K562 (cell line): ENCODE measurements around the gene OLFML2A. TPM values are rescaled to one million over a fixed set of nuclear protein-coding genes. Genes with fewer than 3 reads are reported as not detected.

Experiments
- ARHGAP35 ChIP-seq: fragments of 450-650 bp; IDR thresholded peaks from 2 replicates; pipeline ENCODE4 v1.6.1; 2018; ENCODE audit not compliant: partially characterized antibody
- ATF3 ChIP-seq, 2 experiments: fragments of 450-650 bp in 1 of 2; sonication (generic) in 1 of 2; formaldehyde crosslinking in 1 of 2; IDR thresholded peaks in 1 of 2; conservative IDR thresholded peaks in 1 of 2; 2 replicates each; pipeline versions ENCODE4 v1.6.1 to v1.8.1; 2016 to 2023; ENCODE audit warnings: mild to moderate bottlenecking in 2 of 2, moderate library complexity in 2 of 2, inconsistent platforms in 1 of 2, missing genetic modification reagents in 1 of 2
- C11orf30 ChIP-seq: fragments of 450-650 bp; IDR thresholded peaks from 2 replicates; pipeline ENCODE4 v1.6.1; 2016; ENCODE audit warnings: low read depth, mild to moderate bottlenecking
- CTCF ChIP-seq, 3 experiments: IDR thresholded peaks in 2 of 3; conservative IDR thresholded peaks in 1 of 3; 2 replicates each; pipeline ENCODE4 v1.5.1; 2011 to 2012; ENCODE audit warnings: low read length in 3 of 3, mild to moderate bottlenecking in 3 of 3, control low read depth in 2 of 3, improper control_type of control experiment in 1 of 3, inconsistent platforms in 1 of 3, low read depth in 1 of 3, mixed read lengths in 1 of 3, moderate library complexity in 1 of 3; ENCODE audit not compliant: insufficient read depth in 2 of 3
- EHMT2 ChIP-seq: fragments of 450-650 bp; IDR thresholded peaks from 2 replicates; pipeline ENCODE4 v1.6.1; 2018; ENCODE audit warnings: antibody characterized with exemption
- LCOR ChIP-seq: sonication (generic); formaldehyde crosslinking; IDR thresholded peaks from 2 replicates; pipeline ENCODE4 v1.8.0; 2022; ENCODE audit warnings: mild to moderate bottlenecking, missing genetic modification reagents
- MBD1 ChIP-seq: fragments of 250-450 bp; sonication (Bioruptor Pico); IDR thresholded peaks from 2 replicates; pipeline ENCODE4 v1.8.0; 2022; ENCODE audit warnings: inconsistent platforms
- PBX2 ChIP-seq, 2 experiments: IDR thresholded peaks in 1 of 2; conservative IDR thresholded peaks in 1 of 2; 2 replicates each; pipeline ENCODE4 v1.6.1; 2016; ENCODE audit warnings: low read depth in 2 of 2, mild to moderate bottlenecking in 1 of 2, missing compliant biosample characterization in 1 of 2, missing genetic modification characterization in 1 of 2, moderate library complexity in 1 of 2
- POLR2G ChIP-seq: fragments of 200-400 bp; formaldehyde crosslinking; IDR thresholded peaks from 2 replicates; pipeline ENCODE4 v1.6.1; 2017; ENCODE audit warnings: low read depth, mild to moderate bottlenecking, antibody characterized with exemption, low read length, moderate library complexity
- RBFOX2 ChIP-seq: fragments of 200-400 bp; formaldehyde crosslinking; IDR thresholded peaks from 2 replicates; pipeline ENCODE4 v1.6.1; 2017; ENCODE audit warnings: low read depth, mild to moderate bottlenecking, low read length, moderate library complexity
- TAL1 ChIP-seq: fragments of 450-650 bp; IDR thresholded peaks from 2 replicates; pipeline ENCODE4 v1.6.1; 2016; ENCODE audit warnings: mild to moderate bottlenecking
- THRA ChIP-seq: fragments of 450-650 bp; IDR thresholded peaks from 2 replicates; pipeline ENCODE4 v1.6.1; 2017; ENCODE audit warnings: mild to moderate bottlenecking, moderate library complexity
- THRAP3 ChIP-seq: fragments of 450-650 bp; IDR thresholded peaks from 2 replicates; pipeline ENCODE4 v1.6.1; 2016; ENCODE audit warnings: mild to moderate bottlenecking, inconsistent platforms, borderline replicate concordance
- ZBTB43 ChIP-seq: sonication (generic); formaldehyde crosslinking; IDR thresholded peaks from 2 replicates; pipeline ENCODE4 v1.8.0; 2023; ENCODE audit warnings: mild to moderate bottlenecking, missing genetic modification reagents
- ZNF134 ChIP-seq: fragments of 250-450 bp; sonication (Bioruptor Pico); conservative IDR thresholded peaks from 2 replicates; pipeline ENCODE4 v1.4.0; 2020
- ZNF583 ChIP-seq: fragments of 250-450 bp; sonication (Bioruptor Pico); IDR thresholded peaks from 2 replicates; pipeline ENCODE4 v1.4.0; 2020
- polyA plus RNA-seq, 8 experiments: library from polyadenylated mRNA; depleted of rRNA in 4 of 8; stranded (reverse) in 5 of 8; unstranded in 3 of 8; fragments of >200 nt; fragmentation: Nextera tagmentation in 2 of 8; fragmentation: Illumina TruSeq in 1 of 8; extraction: Ambion mirVana in 2 of 8; extraction: Trizol in 1 of 8; gene quantifications; 2 replicates each; pipeline versions ENCODE4 v1.2.1 to v1.2.3, GENCODE V29; 2011 to 2014; ENCODE audit warnings: inconsistent platforms in 1 of 8, missing spikeins in 1 of 8
- total RNA-seq, 7 experiments: library from RNA; depleted of rRNA in 6 of 7; stranded (reverse); fragments of >200 nt in 6 of 7; fragmentation: Illumina TruSeq in 2 of 7; extraction: Trizol in 2 of 7; gene quantifications; 2 replicates each; pipeline versions ENCODE4 v1.2.1 to v1.2.3, GENCODE V29; 2011 to 2021; ENCODE audit warnings: low replicate concordance in 1 of 7

Gene OLFML2A
- total and polyA plus RNA-seq, 9 of the 15 experiments (the other 6 are each of a cell fraction or from before 2014, with no cell fraction given): 0.16 TPM; not detected in 8

GRCh38 chr9:124855944-124856765 lies 79.2 kb downstream of the OLFML2A start (continued):
- TF ChIP-seq PBX2 (CRISPR knock-in tag; IDR thresholded peaks at IDR 0.05; ENCODE audit: low read depth) (no peak), PBX2 (tag; conservative IDR thresholded peaks at IDR 0.05; ENCODE audit: low read depth) (no peak), MBD1 (CRISPR knock-in tag) (no peak), ZNF134 (CRISPR knock-in tag) (no peak), EHMT2 (no peak), RBFOX2 (peak; percentile 81), ZBTB43 (0 out of 2 replicates have a peak, but pooled peaks have one; percentile 9), THRAP3 (no peak), ZNF583 (CRISPR knock-in tag) (no peak), POLR2G (peak; percentile 88), CTCF (IDR thresholded peaks at IDR 0.05 in 2 of 3, conservative IDR thresholded peaks at IDR 0.05 in 1 of 3; ENCODE audit: insufficient read depth in 2 of 3, low read depth in 1 of 3, low read length in 3 of 3) (peak; percentile 49 to 62 (median 52); a peak in 5 of 6 replicates), ATF3 (IDR thresholded peaks at IDR 0.05) (no peak), ATF3 (CRISPR knock-in tag; conservative IDR thresholded peaks at IDR 0.05) (0 out of 2 replicates have a peak, but pooled peaks have one; percentile 24), C11orf30 (no peak), THRA (no peak), ARHGAP35 (no peak), LCOR (CRISPR knock-in tag) (no peak), TAL1 (no peak)
